Uterus (tissue), 4 donors: ENCODE measurements around the gene ASIC1. TPM values are rescaled to one million over a fixed set of nuclear protein-coding genes. Genes with fewer than 3 reads are reported as not detected.
A peak's percentile ranks its signal among the peaks of the same experiment; 100 is the strongest.

ENCODE experiments used
- DNase-seq, 2 donors: peaks; one replicate each; pipeline ENCODE4 v3.0.0-alpha.2; 2019 to 2020
- H3K27ac ChIP-seq, 2 donors: fragments of 200-600 bp; sonication (generic); 1 replicate in 1 of 2; 2 replicates in 1 of 2; pipeline ENCODE4 v1.5.1; 2016 to 2018
- H3K27me3 ChIP-seq, 2 donors: fragments of 200-600 bp; sonication (generic); one replicate each; pipeline ENCODE4 v1.5.1; 2018 to 2019; ENCODE audit warnings: control low read depth in 1 of 2
- H3K36me3 ChIP-seq, 2 donors: fragments of 200-600 bp; sonication (generic); one replicate each; pipeline ENCODE4 v1.5.1; 2019; ENCODE audit warnings: control low read depth in 1 of 2
- H3K4me1 ChIP-seq, 2 donors: fragments of 200-600 bp; sonication (generic); one replicate each; pipeline ENCODE4 v1.5.1; 2018 to 2019; ENCODE audit warnings: control low read depth in 1 of 2
- H3K4me3 ChIP-seq, 2 donors: fragments of 200-600 bp; sonication (generic); 1 replicate in 1 of 2; 2 replicates in 1 of 2; pipeline ENCODE4 v1.5.1; 2018 to 2019; ENCODE audit warnings: mild to moderate bottlenecking in 1 of 2
- H3K9me3 ChIP-seq, 2 donors: fragments of 200-600 bp; sonication (generic); one replicate each; pipeline ENCODE4 v1.5.1; 2019; ENCODE audit warnings: control low read depth in 1 of 2
- CTCF ChIP-seq, 4 experiments: fragments of 200-600 bp in 2 of 4; fragments of 450-650 bp in 2 of 4; sonication (generic) in 2 of 4; IDR thresholded peaks; one replicate each; pipeline ENCODE4 v1.5.1; 2016 to 2019; ENCODE audit warnings: antibody characterized with exemption in 4 of 4, mild to moderate bottlenecking in 2 of 4, moderate library complexity in 1 of 4
- POLR2A ChIP-seq, 2 donors: fragments of 450-650 bp; IDR thresholded peaks; one replicate each; pipeline ENCODE4 v1.6.1; 2016; ENCODE audit warnings: antibody characterized with exemption in 2 of 2, mild to moderate bottlenecking in 1 of 2, moderate library complexity in 1 of 2
- intact Hi-C: fragments of 100-400 bp; cut with DNase I; formaldehyde crosslinking; loops from one replicate; pipeline ENCODE4 v1.15.1; 2023; ENCODE audit warnings: low total_unique reads
- total RNA-seq, 4 donors: library from RNA; depleted of rRNA in 3 of 4; stranded (reverse); fragments of >200 nt in 3 of 4; gene quantifications; one replicate each; pipeline versions ENCODE4 v1.1.0 to v1.2.4, GENCODE V29; 2014 to 2023
- donor health status: DM: yes; HTN: yes; CAD: no.

ASIC1 gene
- total RNA-seq, 4 donors from 2014 or later, result 3.5 to 5.6 TPM; not detected in 2

- H3K36me3 ChIP-seq, result no peaks in the 10 kb centered on the region
- H3K27ac ChIP-seq, result peak within 1 kb of the TSS; percentile 93 to 98
- no peaks in the 10 kb centered on the region for H3K9me3 ChIP-seq
- TF ChIP-seq CTCF (IDR thresholded peaks at IDR 0.05) (peak; percentile 20 to 66 (median 55)), POLR2A (IDR thresholded peaks at IDR 0.05) (peak in 1 of 2 donors; percentile 51)
- no peaks in the 10 kb centered on the region for H3K4me1 ChIP-seq
- DNase-seq, result peak; percentile 90 to 93
- peak within 1 kb of the TSS; percentile 63 to 88 for H3K4me3 ChIP-seq
- H3K27me3 ChIP-seq, result no peaks in the 10 kb centered on the region
- intact Hi-C loops, result no loop called here
Measured at GRCh38 chr12:50084775-50085614, 27.6 kb downstream of the ASIC1 start, which contains the start of gene SMARCD1. TSS of gene SMARCD1 (plus strand) at chr12:50085342. CDS start at chr12:50085370, 28 bp downstream.

- intact Hi-C loops, result no loop called here
- peak overlapping the region; percentile 93 to 98 for H3K27ac ChIP-seq
- H3K4me1 ChIP-seq, result no peaks in the 10 kb centered on the region
- peak overlapping the region; percentile 63 to 88 for H3K4me3 ChIP-seq
- no peak for DNase-seq
- no peaks in the 10 kb centered on the region for H3K9me3 ChIP-seq
- no peaks in the 10 kb centered on the region for H3K27me3 ChIP-seq
- TF ChIP-seq CTCF (IDR thresholded peaks at IDR 0.05) (no peak), POLR2A (IDR thresholded peaks at IDR 0.05) (no peak)
- H3K36me3 ChIP-seq, result no peaks in the 10 kb centered on the region
Measured at GRCh38 chr12:50085615-50086072, 28.2 kb downstream of the ASIC1 start.

GRCh38 chr12:50086148-50086547 lies 28.8 kb downstream of the ASIC1 start:
- Histone ChIP-seq H3K9me3 (no peaks in the 10 kb centered on the region), H3K27ac (peak overlapping the region; percentile 93 to 98), H3K36me3 (no peaks in the 10 kb centered on the region), H3K4me3 (peak overlapping the region in 1 of 2 donors; percentile 88), H3K27me3 (no peaks in the 10 kb centered on the region), H3K4me1 (no peaks in the 10 kb centered on the region)
- TF ChIP-seq POLR2A (IDR thresholded peaks at IDR 0.05), result no peak
- TF ChIP-seq CTCF (IDR thresholded peaks at IDR 0.05), result no peak
- intact Hi-C loops, result no loop called here
- no peak for DNase-seq

- Histone ChIP-seq H3K27ac (no peak overlapping the region), H3K9me3 (no peaks in the 10 kb centered on the region), H3K36me3 (no peaks in the 10 kb centered on the region), H3K4me1 (no peaks in the 10 kb centered on the region), H3K4me3 (no peak overlapping the region), H3K27me3 (no peaks in the 10 kb centered on the region)
- DNase-seq, result no peak
- TF ChIP-seq POLR2A (IDR thresholded peaks at IDR 0.05) (no peak), CTCF (IDR thresholded peaks at IDR 0.05) (no peak)
- intact Hi-C loops, result no loop called here
Measured at GRCh38 chr12:50087151-50087550, 29.8 kb downstream of the ASIC1 start.

- Histone ChIP-seq H3K36me3 (no peaks in the 10 kb centered on the region), H3K27ac (no peak overlapping the region), H3K27me3 (no peaks in the 10 kb centered on the region), H3K9me3 (no peaks in the 10 kb centered on the region), H3K4me1 (no peaks in the 10 kb centered on the region), H3K4me3 (no peak overlapping the region)
- TF ChIP-seq CTCF (IDR thresholded peaks at IDR 0.05) (no peak), POLR2A (IDR thresholded peaks at IDR 0.05) (no peak)
- DNase-seq, result no peak
- intact Hi-C loops, result no loop called here
Measured at GRCh38 chr12:50087995-50088394, 30.6 kb downstream of the ASIC1 start.
